ENCODE results near the gene ITFG2. TPM values are rescaled to one million over a fixed set of nuclear protein-coding genes. Genes with fewer than 3 reads are reported as not detected.

The ITFG2 gene
- total and polyA plus RNA-seq, 2 of the 13 experiments (the other 11 are each of a cell fraction or from before 2014, with no cell fraction given): 14.8 to 15.5 TPM

GRCh38 chr12:2812290-2813213 is at the start of gene ITFG2 (continued):
- TF ChIP-seq ZNF431 (CRISPR knock-in tag; IDR thresholded peaks at IDR 0.05; ENCODE audit: borderline replicate concordance, low read depth): peak; percentile 88
- no peak for TF ChIP-seq NFE2L2 (IDR thresholded peaks at IDR 0.05; ENCODE audit: low read length)
- peak; percentile 55; the same call in 1 of the 2 replicates for TF ChIP-seq JUND (CRISPR knock-in tag; IDR thresholded peaks at IDR 0.05)
- peak; percentile 93 for TF ChIP-seq ZNF274 (CRISPR knock-in tag; IDR thresholded peaks at IDR 0.05)
- peak; percentile 87; the same call in 1 of the 2 replicates for TF ChIP-seq MZF1 (CRISPR knock-in tag; IDR thresholded peaks at IDR 0.05; ENCODE audit: borderline replicate concordance)
- no peak for TF ChIP-seq ZNF33A (CRISPR knock-in tag; IDR thresholded peaks at IDR 0.05; ENCODE audit: borderline replicate concordance)
- no peak; the same call in 1 of the 2 replicates for TF ChIP-seq NFATC3 (CRISPR knock-in tag; IDR thresholded peaks at IDR 0.05)
- peak; percentile 54; the same call in 1 of the 2 replicates for TF ChIP-seq MEIS2 (CRISPR knock-in tag; IDR thresholded peaks at IDR 0.05)
- TF ChIP-seq SOX5 (CRISPR knock-in tag; IDR thresholded peaks at IDR 0.05; ENCODE audit: borderline replicate concordance): peak; percentile 62; the same call in 1 of the 2 replicates
- peak; percentile 100 for TF ChIP-seq PHF8 (CRISPR knock-in tag; IDR thresholded peaks at IDR 0.05)
- TF ChIP-seq ZBTB43 (CRISPR knock-in tag; conservative IDR thresholded peaks at IDR 0.05): peak; percentile 57; the same call in 1 of the 2 replicates
- peak; percentile 40 for TF ChIP-seq YY1 (IDR thresholded peaks at IDR 0.05; ENCODE audit: insufficient read depth, insufficient replicate concordance, low read depth, low read length)
- TF ChIP-seq ZMYM3 (CRISPR knock-in tag; IDR thresholded peaks at IDR 0.05): peak; percentile 76
- TF ChIP-seq TP53 (CRISPR knock-in tag; conservative IDR thresholded peaks at IDR 0.05): peak; percentile 90
- peak; percentile 53; the same call in 1 of the 2 replicates for TF ChIP-seq MYPOP (CRISPR knock-in tag; IDR thresholded peaks at IDR 0.05)
- TF ChIP-seq TBP (CRISPR knock-in tag; IDR thresholded peaks at IDR 0.05): no peak
- 0 out of 2 replicates have a peak, but pooled peaks have one; percentile 34 for TF ChIP-seq NCOA1 (CRISPR knock-in tag; IDR thresholded peaks at IDR 0.05)
- peak; percentile 97 for TF ChIP-seq RFX1 (IDR thresholded peaks at IDR 0.05)
- TF ChIP-seq ZNF572 (CRISPR knock-in tag; IDR thresholded peaks at IDR 0.05): peak; percentile 74; the same call in 1 of the 2 replicates
- TF ChIP-seq BORCS8-MEF2B (CRISPR knock-in tag; IDR thresholded peaks at IDR 0.05): peak; percentile 91; the same call in 1 of the 2 replicates
- peak; percentile 97 for TF ChIP-seq GATAD1 (CRISPR knock-in tag; IDR thresholded peaks at IDR 0.05)
- TF ChIP-seq KLF6 (CRISPR knock-in tag; IDR thresholded peaks at IDR 0.05): peak; percentile 79; the same call in 1 of the 2 replicates
- TF ChIP-seq MAFG (CRISPR knock-in tag; IDR thresholded peaks at IDR 0.05): no peak
- TF ChIP-seq, protein P1, sequence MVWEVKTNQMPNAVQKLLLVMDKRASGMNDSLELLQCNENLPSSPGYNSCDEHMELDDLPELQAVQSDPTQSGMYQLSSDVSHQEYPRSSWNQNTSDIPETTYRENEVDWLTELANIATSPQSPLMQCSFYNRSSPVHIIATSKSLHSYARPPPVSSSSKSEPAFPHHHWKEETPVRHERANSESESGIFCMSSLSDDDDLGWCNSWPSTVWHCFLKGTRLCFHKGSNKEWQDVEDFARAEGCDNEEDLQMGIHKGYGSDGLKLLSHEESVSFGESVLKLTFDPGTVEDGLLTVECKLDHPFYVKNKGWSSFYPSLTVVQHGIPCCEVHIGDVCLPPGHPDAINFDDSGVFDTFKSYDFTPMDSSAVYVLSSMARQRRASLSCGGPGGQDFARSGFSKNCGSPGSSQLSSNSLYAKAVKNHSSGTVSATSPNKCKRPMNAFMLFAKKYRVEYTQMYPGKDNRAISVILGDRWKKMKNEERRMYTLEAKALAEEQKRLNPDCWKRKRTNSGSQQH (CRISPR knock-in tag; IDR thresholded peaks at IDR 0.05; ENCODE audit: low read depth): peak; percentile 79
- TF ChIP-seq NFYB (CRISPR knock-in tag; IDR thresholded peaks at IDR 0.05): peak; percentile 89
- TF ChIP-seq KMT2A (CRISPR knock-in tag; IDR thresholded peaks at IDR 0.05): peak; percentile 23; the same call in 1 of the 2 replicates
- TF ChIP-seq, protein P2, sequence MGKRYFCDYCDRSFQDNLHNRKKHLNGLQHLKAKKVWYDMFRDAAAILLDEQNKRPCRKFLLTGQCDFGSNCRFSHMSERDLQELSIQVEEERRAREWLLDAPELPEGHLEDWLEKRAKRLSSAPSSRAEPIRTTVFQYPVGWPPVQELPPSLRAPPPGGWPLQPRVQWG (CRISPR knock-in tag; IDR thresholded peaks at IDR 0.05; ENCODE audit: borderline replicate concordance, low read depth): no peak
- no peak; the same call in 1 of the 2 replicates for TF ChIP-seq ZNF720 (CRISPR knock-in tag; IDR thresholded peaks at IDR 0.05)
